GM23338 (cell line): ENCODE data around the gene TTC33. TPM values are rescaled to one million over a fixed set of nuclear protein-coding genes. Genes with fewer than 3 reads are reported as not detected.

ENCODE experiments used
- ATAC-seq: fragments of 200-7000 bp; cut with Tn5 transposase; 3 replicates; pipeline ENCODE4 v1.9.1; 2020
- DNase-seq: peaks from one replicate; pipeline ENCODE4 v3.0.0-alpha.2; 2015; ENCODE audit warnings: low spot score
- H2AFZ ChIP-seq: fragments of 200-600 bp; sonication (generic); 2 replicates; pipeline ENCODE4 v1.8.0; 2016; ENCODE audit warnings: antibody characterized with exemption, mild to moderate bottlenecking, moderate library complexity
- H3F3A ChIP-seq: fragments of 200-600 bp; sonication (generic); replicated peaks from 2 replicates; pipeline ENCODE4 v1.8.0; 2017; ENCODE audit warnings: antibody characterized with exemption, mixed run types, low read depth
- H3K27ac ChIP-seq: fragments of 200-600 bp; sonication (generic); 2 replicates; pipeline ENCODE4 v1.6.1; 2016; ENCODE audit warnings: low read depth
- H3K27me3 ChIP-seq: fragments of 200-600 bp; sonication (generic); 2 replicates; pipeline ENCODE4 v1.8.0; 2016; ENCODE audit warnings: mild to moderate bottlenecking, mixed run types, moderate library complexity; ENCODE audit not compliant: insufficient read depth
- H3K36me3 ChIP-seq: fragments of 200-600 bp; sonication (generic); 2 replicates; pipeline ENCODE4 v1.8.0; 2016; ENCODE audit warnings: mild to moderate bottlenecking; ENCODE audit not compliant: insufficient read depth
- H3K4me1 ChIP-seq: fragments of 200-600 bp; sonication (generic); 2 replicates; pipeline ENCODE4 v1.8.0; 2016; ENCODE audit warnings: mild to moderate bottlenecking, moderate library complexity; ENCODE audit not compliant: insufficient read depth
- H3K4me2 ChIP-seq: fragments of 200-600 bp; sonication (generic); 2 replicates; pipeline ENCODE4 v1.7.1; 2017; ENCODE audit warnings: mixed run types
- H3K4me3 ChIP-seq: fragments of 200-600 bp; sonication (generic); 2 replicates; pipeline ENCODE4 v1.6.1; 2016; ENCODE audit warnings: mixed run types
- H3K79me2 ChIP-seq: fragments of 200-600 bp; sonication (generic); replicated peaks from 2 replicates; pipeline ENCODE4 v1.8.0; 2017; ENCODE audit warnings: mild to moderate bottlenecking; ENCODE audit not compliant: insufficient read depth
- H3K9me2 ChIP-seq: fragments of 200-600 bp; sonication (generic); 2 replicates; pipeline ENCODE4 v1.8.0; 2017; ENCODE audit not compliant: insufficient read depth
- H4K20me1 ChIP-seq: fragments of 200-600 bp; sonication (generic); replicated peaks from 2 replicates; pipeline ENCODE4 v1.8.0; 2017; ENCODE audit warnings: mild to moderate bottlenecking; ENCODE audit not compliant: insufficient read depth
- H3K27ac Mint-ChIP-seq: 2 replicates; pipeline ENCODE4 v1.8.0; 2020; ENCODE audit warnings: inconsistent platforms, mild to moderate bottlenecking, moderate library complexity, mixed read lengths
- H3K27me3 Mint-ChIP-seq: 3 replicates; pipeline ENCODE4 v1.8.0; 2022; ENCODE audit warnings: low read depth, mild to moderate bottlenecking, moderate library complexity, mixed read lengths, inconsistent platforms; ENCODE audit not compliant: insufficient read depth, poor library complexity
- H3K36me3 Mint-ChIP-seq: 3 replicates; pipeline ENCODE4 v1.8.0; 2021; ENCODE audit warnings: low read depth, mild to moderate bottlenecking, inconsistent platforms, moderate library complexity, mixed read lengths
- H3K4me1 Mint-ChIP-seq: 3 replicates; pipeline ENCODE4 v1.8.0; 2020; ENCODE audit warnings: mild to moderate bottlenecking, inconsistent platforms, mixed read lengths
- H3K4me3 Mint-ChIP-seq: 3 replicates; pipeline ENCODE4 v1.8.0; 2021; ENCODE audit warnings: moderate library complexity, mild to moderate bottlenecking, inconsistent platforms, mixed read lengths
- H3K9me3 Mint-ChIP-seq: 3 replicates; pipeline ENCODE4 v1.8.0; 2020; ENCODE audit warnings: moderate library complexity, mild to moderate bottlenecking, inconsistent platforms, mixed read lengths
- CTCF ChIP-seq, 2 experiments: fragments of 200-600 bp in 1 of 2; sonication (generic) in 1 of 2; conservative IDR thresholded peaks; 2 replicates each; pipeline versions ENCODE4 v1.5.1 to v1.6.1; 2016 to 2017; ENCODE audit warnings: antibody characterized with exemption in 2 of 2, low read depth in 2 of 2, mild to moderate bottlenecking in 2 of 2, moderate library complexity in 1 of 2
- ETS1 ChIP-seq: IDR thresholded peaks from 2 replicates; pipeline ENCODE4 v1.6.1; 2016; ENCODE audit warnings: antibody characterized with exemption
- EZH2 ChIP-seq: fragments of 200-600 bp; sonication (generic); IDR thresholded peaks from one replicate; pipeline ENCODE4 v1.8.0; 2017; ENCODE audit warnings: antibody characterized with exemption, mild to moderate bottlenecking, low read depth; ENCODE audit not compliant: unreplicated experiment
- EZH2phosphoT487 ChIP-seq: fragments of 200-600 bp; sonication (generic); IDR thresholded peaks from one replicate; pipeline ENCODE4 v1.8.1; 2018; ENCODE audit warnings: antibody characterized with exemption; ENCODE audit not compliant: unreplicated experiment
- JUNB ChIP-seq: IDR thresholded peaks from one replicate; pipeline ENCODE4 v1.6.1; 2016; ENCODE audit warnings: antibody characterized with exemption; ENCODE audit not compliant: unreplicated experiment
- NANOG ChIP-seq: IDR thresholded peaks from 2 replicates; pipeline ENCODE4 v1.6.1; 2016; ENCODE audit warnings: antibody characterized with exemption, borderline replicate concordance
- POLR2AphosphoS5 ChIP-seq: IDR thresholded peaks from 2 replicates; pipeline ENCODE4 v1.6.1; 2016; ENCODE audit warnings: antibody characterized with exemption, low read depth
- STAT1 ChIP-seq: IDR thresholded peaks from one replicate; pipeline ENCODE4 v1.6.1; 2016; ENCODE audit warnings: antibody characterized with exemption; ENCODE audit not compliant: unreplicated experiment
- ZNF114 ChIP-seq: fragments of 250-450 bp; sonication (Bioruptor Pico); IDR thresholded peaks from 2 replicates; pipeline ENCODE4 v1.5.0; 2020; ENCODE audit warnings: mild to moderate bottlenecking, moderate library complexity
- polyA plus RNA-seq: library from polyadenylated mRNA; unstranded; fragments of >200 nt; fragmentation: Nextera tagmentation; extraction: Ambion mirVana; gene quantifications from 2 replicates; pipeline ENCODE4 v1.2.1, GENCODE V29; 2016
- total RNA-seq: library from RNA; depleted of rRNA; stranded (reverse); fragments of >200 nt; shearing (Covaris generic); gene quantifications from 2 replicates; pipeline ENCODE4 v1.2.3, GENCODE V29; 2014
- TF ChIP-seq, protein P1 (sequence below): fragments of 250-450 bp; sonication (Bioruptor Pico); IDR thresholded peaks from 2 replicates; pipeline ENCODE4 v1.5.0; 2020; ENCODE audit warnings: mild to moderate bottlenecking, moderate library complexity
- TF ChIP-seq, protein P2 (sequence below): IDR thresholded peaks from one replicate; pipeline ENCODE4 v1.6.1; 2018; ENCODE audit warnings: antibody characterized with exemption; ENCODE audit not compliant: unreplicated experiment

TTC33 gene
- total and polyA plus RNA-seq, 2 experiments from 2014 or later = 4.1 to 11.5 TPM

DNA sequence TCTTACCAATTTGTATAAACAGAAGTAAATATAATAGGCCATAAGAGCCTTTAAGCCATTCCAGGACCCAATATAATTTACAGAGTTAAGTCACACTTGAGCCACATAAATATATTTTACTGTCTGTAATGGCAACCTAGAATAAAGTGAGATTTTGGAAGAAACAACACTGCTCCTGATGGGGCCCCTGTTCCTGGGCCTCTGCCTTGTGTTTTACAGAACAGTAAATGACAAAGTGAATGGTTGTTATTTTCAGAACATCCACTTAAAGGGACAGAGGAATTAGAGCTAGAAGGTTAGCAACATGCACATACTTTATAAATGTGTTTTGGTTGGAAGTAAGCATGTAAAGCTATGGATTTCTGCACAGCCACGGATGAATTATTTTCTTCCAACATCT is 72.5 kb downstream of the TTC33 start (continued):
- TF ChIP-seq, protein P1, sequence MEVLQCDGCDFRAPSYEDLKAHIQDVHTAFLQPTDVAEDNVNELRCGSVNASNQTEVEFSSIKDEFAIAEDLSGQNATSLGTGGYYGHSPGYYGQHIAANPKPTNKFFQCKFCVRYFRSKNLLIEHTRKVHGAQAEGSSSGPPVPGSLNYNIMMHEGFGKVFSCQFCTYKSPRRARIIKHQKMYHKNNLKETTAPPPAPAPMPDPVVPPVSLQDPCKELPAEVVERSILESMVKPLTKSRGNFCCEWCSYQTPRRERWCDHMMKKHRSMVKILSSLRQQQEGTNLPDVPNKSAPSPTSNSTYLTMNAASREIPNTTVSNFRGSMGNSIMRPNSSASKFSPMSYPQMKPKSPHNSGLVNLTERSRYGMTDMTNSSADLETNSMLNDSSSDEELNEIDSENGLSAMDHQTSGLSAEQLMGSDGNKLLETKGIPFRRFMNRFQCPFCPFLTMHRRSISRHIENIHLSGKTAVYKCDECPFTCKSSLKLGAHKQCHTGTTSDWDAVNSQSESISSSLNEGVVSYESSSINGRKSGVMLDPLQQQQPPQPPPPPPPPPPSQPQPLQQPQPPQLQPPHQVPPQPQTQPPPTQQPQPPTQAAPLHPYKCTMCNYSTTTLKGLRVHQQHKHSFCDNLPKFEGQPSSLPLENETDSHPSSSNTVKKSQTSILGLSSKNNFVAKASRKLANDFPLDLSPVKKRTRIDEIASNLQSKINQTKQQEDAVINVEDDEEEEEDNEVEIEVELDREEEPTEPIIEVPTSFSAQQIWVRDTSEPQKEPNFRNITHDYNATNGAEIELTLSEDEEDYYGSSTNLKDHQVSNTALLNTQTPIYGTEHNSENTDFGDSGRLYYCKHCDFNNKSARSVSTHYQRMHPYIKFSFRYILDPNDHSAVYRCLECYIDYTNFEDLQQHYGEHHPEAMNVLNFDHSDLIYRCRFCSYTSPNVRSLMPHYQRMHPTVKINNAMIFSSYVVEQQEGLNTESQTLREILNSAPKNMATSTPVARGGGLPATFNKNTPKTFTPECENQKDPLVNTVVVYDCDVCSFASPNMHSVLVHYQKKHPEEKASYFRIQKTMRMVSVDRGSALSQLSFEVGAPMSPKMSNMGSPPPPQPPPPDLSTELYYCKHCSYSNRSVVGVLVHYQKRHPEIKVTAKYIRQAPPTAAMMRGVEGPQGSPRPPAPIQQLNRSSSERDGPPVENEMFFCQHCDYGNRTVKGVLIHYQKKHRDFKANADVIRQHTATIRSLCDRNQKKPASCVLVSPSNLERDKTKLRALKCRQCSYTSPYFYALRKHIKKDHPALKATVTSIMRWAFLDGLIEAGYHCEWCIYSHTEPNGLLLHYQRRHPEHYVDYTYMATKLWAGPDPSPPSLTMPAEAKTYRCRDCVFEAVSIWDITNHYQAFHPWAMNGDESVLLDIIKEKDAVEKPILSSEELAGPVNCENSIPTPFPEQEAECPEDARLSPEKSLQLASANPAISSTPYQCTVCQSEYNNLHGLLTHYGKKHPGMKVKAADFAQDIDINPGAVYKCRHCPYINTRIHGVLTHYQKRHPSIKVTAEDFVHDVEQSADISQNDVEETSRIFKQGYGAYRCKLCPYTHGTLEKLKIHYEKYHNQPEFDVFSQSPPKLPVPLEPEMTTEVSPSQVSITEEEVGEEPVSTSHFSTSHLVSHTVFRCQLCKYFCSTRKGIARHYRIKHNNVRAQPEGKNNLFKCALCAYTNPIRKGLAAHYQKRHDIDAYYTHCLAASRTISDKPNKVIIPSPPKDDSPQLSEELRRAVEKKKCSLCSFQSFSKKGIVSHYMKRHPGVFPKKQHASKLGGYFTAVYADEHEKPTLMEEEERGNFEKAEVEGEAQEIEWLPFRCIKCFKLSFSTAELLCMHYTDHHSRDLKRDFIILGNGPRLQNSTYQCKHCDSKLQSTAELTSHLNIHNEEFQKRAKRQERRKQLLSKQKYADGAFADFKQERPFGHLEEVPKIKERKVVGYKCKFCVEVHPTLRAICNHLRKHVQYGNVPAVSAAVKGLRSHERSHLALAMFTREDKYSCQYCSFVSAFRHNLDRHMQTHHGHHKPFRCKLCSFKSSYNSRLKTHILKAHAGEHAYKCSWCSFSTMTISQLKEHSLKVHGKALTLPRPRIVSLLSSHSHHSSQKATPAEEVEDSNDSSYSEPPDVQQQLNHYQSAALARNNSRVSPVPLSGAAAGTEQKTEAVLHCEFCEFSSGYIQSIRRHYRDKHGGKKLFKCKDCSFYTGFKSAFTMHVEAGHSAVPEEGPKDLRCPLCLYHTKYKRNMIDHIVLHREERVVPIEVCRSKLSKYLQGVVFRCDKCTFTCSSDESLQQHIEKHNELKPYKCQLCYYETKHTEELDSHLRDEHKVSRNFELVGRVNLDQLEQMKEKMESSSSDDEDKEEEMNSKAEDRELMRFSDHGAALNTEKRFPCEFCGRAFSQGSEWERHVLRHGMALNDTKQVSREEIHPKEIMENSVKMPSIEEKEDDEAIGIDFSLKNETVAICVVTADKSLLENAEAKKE = no peak
- TF ChIP-seq EZH2phosphoT487 (no peak), ETS1 (no peak), STAT1 (no peak)

DNA sequence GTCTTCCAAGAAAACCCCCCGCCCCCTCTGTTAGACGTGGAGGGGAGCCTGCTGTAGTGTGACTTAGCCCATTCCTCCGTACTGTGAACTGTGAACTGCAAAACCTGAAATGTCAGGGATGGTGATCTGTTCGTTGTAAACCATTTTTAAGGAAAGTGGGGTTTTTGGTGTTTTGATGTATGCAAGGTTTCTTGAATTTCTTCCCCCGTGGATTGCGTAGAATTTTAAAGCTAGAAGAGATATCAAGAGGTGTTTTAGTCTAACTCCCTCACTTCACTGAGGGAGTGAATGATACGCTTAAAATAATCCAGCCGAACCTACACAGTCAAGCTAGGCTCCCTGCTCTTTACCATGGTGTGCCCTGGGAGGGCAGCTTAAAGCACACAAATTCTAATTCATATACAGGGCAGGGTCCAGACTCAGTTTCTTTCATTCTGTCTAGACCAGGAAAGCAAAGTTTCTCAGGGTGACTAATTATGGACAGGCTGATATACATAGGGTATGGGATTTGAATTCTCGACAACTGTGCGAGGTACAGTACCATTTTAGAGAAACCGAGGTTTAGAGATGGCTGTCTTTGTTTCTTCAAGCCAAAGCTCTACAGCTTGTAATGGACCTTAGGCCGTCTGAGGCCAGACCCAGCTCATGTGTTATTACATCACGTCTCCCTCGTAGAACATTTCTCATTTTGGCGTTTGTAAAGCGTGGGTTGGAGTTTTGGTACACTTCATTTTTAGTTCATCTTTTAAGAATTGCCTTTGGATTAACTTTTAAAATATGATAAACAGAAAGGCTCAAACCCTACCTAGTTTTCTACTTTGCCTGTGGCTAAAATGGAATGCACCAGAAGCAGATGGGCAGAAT is 73.4 kb downstream of the TTC33 start:
- Histone ChIP-seq H2AFZ (0 out of 2 replicates have a peak overlapping the region, but pooled peaks have one; percentile 97), H3K27ac (no peak overlapping the region), H3K4me3 (peak overlapping the region; percentile 57), H3K4me1 (peaks cover 12% of the 10 kb centered on the region), H3K27me3 (peaks cover 51% of the 10 kb centered on the region), H3F3A (0 out of 2 replicates have a peak, but pooled peaks cover 9% of the 10 kb centered on the region), H3K4me2 (peak overlapping the region; percentile 86), H3K79me2 (no peaks in the 10 kb centered on the region), H3K9me2 (no peaks in the 10 kb centered on the region), H4K20me1 (peaks cover 5% of the 10 kb centered on the region; the same call in 1 of the 2 replicates), H3K36me3 (no peaks in the 10 kb centered on the region)
- ATAC-seq (no peak), DNase-seq (no peak)
- Mint-ChIP-seq H3K4me3 (peak overlapping the region; percentile 86), H3K27me3 (peaks cover 34% of the 10 kb centered on the region), H3K36me3 (no peaks in the 10 kb centered on the region), H3K4me1 (peaks cover 25% of the 10 kb centered on the region), H3K9me3 (peaks cover 2% of the 10 kb centered on the region; the same call in 1 of the 3 replicates), H3K27ac (no peak overlapping the region)
- TF ChIP-seq NANOG = no peak
- TF ChIP-seq, protein P2, sequence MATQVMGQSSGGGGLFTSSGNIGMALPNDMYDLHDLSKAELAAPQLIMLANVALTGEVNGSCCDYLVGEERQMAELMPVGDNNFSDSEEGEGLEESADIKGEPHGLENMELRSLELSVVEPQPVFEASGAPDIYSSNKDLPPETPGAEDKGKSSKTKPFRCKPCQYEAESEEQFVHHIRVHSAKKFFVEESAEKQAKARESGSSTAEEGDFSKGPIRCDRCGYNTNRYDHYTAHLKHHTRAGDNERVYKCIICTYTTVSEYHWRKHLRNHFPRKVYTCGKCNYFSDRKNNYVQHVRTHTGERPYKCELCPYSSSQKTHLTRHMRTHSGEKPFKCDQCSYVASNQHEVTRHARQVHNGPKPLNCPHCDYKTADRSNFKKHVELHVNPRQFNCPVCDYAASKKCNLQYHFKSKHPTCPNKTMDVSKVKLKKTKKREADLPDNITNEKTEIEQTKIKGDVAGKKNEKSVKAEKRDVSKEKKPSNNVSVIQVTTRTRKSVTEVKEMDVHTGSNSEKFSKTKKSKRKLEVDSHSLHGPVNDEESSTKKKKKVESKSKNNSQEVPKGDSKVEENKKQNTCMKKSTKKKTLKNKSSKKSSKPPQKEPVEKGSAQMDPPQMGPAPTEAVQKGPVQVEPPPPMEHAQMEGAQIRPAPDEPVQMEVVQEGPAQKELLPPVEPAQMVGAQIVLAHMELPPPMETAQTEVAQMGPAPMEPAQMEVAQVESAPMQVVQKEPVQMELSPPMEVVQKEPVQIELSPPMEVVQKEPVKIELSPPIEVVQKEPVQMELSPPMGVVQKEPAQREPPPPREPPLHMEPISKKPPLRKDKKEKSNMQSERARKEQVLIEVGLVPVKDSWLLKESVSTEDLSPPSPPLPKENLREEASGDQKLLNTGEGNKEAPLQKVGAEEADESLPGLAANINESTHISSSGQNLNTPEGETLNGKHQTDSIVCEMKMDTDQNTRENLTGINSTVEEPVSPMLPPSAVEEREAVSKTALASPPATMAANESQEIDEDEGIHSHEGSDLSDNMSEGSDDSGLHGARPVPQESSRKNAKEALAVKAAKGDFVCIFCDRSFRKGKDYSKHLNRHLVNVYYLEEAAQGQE = no peak
- no peak for TF ChIP-seq CTCF (conservative IDR thresholded peaks at IDR 0.05; ENCODE audit: low read depth in 2 of 2)
- TF ChIP-seq POLR2AphosphoS5 = no peak
- no peak for TF ChIP-seq EZH2
- TF ChIP-seq ZNF114 (CRISPR knock-in tag) = no peak
- no peak for TF ChIP-seq JUNB
